D721Med (cell line): ENCODE results near the gene ERVH48-1.

Experiments used
- DNase-seq: peaks from one replicate; pipeline ENCODE4 v3.0.0; 2011; ENCODE audit warnings: low spot score; ENCODE audit not compliant: insufficient read length
- FAIRE-seq: peaks from 2 replicates; lab custom pipeline; 2011; peaks lifted over from hg19 to GRCh38; lab: Jason Lieb, UNC
- CTCF ChIP-seq: IDR thresholded peaks from 2 replicates; pipeline ENCODE4 v1.5.1; 2012; ENCODE audit warnings: mild to moderate bottlenecking, control low read depth; ENCODE audit not compliant: insufficient read depth; ENCODE audit errors: missing control alignments

ERVH48-1 gene

DNA sequence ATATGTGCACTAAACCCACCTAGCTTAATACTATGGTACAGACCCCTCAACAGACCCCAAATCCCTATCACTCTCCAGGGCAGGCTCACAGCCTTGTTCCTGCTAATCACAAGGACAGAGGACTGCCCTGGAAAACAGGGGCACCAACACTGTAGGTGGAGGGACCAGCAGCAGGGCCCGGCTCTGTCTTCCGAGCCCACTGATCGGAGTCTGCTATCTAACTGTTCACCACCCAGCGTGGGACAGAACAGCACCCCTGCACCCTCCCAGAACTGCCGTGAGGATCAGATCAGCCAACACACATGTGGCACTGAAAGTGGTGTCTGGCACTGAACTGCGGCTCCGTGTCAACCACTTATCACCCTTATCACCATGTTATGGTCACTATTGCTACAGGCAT is 52.3 kb downstream of the ERVH48-1 start:
- FAIRE-seq (no peak), DNase-seq (no peak)
- TF ChIP-seq CTCF = no peak

- DNase-seq (no peak), FAIRE-seq (no peak)
- no peak for TF ChIP-seq CTCF
These were observed 57.2 kb downstream of the ERVH48-1 start for GRCh38 chr21:42868196-42868595.
